Stimulated activated CD4-positive, alpha-beta T cell treated with anti-CD3 and anti-CD28 coated beads, Interleukin-12 subunit alpha, Interleukin-12 subunit beta, amount 100 ng/mL, for 48 hours (primary cell): Measurements from ENCODE around the gene FOSL2.
A peak's percentile ranks its signal among the peaks of the same experiment; 100 is the strongest.

Experiments used
- DNase-seq, 3 donors: peaks; one replicate each; pipeline ENCODE4 v3.0.0-alpha.2; 2020; ENCODE audit warnings: low read depth in 2 of 3, low spot score in 1 of 3

FOSL2 gene

DNA sequence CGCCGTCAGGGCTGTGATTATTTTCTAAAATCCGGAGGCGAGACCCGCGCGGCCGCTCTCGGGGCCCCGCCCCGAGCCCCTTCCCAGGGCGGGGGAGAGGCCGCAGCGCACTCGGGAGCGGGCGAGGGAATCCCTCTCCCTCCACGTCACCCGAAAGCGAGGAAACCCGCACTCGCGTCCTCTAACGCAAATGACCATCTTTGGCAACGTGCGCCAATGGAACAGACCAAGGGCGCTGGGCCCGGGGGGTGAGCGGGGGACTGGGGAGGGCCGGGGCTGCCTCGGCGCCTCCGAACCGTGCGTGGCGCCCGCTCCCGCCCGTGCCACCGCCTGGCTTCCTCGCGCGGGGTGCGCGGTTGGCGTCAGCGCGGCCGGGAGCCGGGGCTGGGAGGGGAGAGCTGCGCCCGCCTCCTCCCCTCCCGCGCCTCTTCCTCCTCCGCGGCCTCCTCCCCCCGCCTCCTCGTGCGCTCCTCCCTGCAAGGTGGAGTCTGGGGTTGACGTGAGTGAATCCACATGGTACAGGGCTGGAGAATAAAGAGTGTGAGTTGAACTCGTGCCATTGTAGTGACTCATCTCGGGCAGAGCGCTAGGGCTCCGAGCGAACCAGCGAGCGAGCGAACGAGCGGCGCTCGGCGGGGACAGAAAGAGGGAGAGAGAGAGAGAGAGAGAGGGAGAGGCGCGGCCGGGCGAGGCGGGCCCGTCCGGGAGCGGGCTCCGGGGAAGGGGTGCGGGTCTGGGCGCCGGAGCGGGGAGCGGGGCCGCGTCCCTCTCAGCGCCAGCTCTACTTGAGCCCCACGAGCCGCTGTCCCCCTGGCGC lies at the start of gene FOSL2:
Gene FOSL2 (plus strand): TSS at position 562 of the 817 bp plus-strand sequence. CDS start 863 bp downstream, outside the sequence.
- DNase-seq: peak; percentile 85 to 90 (median 89)

DNA sequence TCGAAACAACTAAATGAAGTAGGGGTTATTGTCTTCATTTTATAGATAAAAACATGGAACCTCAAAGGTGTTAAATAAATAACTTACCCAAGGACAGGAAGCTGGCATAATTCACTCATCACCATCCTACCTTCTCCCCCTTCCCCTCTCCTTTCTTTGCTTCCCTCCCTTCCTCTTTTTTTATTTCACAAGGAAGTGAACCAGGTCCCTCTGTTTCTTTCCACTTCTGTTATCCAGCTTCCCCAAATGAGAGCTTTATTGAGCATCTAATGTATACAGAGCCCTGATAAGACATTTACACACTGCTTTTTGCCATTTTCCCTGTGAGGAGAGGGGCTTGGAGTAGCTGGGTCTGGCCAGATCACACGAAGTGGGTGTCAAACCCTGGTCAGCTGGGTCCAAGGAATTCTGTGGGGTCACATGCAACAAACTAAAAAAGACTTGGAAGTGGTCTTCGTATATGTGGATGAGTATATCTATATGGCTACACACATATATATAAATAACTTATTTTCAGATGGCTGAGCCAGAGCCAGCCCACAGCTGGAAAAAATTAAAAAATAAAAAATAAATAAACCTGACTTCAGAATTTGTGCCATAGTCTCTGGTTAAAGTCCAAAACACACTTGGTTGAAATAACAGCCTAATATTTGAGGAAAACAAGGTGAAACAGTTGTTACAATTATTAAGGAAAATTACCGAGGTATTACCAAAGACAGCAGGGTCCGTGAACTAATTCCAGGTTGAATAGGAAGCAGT lies 49.3 kb upstream of the FOSL2 start:
- DNase-seq: no peak

GRCh38 chr2:28343971-28344715 lies 48.5 kb upstream of the FOSL2 start:
- no peak for DNase-seq

GRCh38 chr2:28344756-28345373 lies 47.8 kb upstream of the FOSL2 start:
- no peak for DNase-seq

GRCh38 chr2:28345619-28346018 lies 47.0 kb upstream of the FOSL2 start:
- no peak for DNase-seq

DNA sequence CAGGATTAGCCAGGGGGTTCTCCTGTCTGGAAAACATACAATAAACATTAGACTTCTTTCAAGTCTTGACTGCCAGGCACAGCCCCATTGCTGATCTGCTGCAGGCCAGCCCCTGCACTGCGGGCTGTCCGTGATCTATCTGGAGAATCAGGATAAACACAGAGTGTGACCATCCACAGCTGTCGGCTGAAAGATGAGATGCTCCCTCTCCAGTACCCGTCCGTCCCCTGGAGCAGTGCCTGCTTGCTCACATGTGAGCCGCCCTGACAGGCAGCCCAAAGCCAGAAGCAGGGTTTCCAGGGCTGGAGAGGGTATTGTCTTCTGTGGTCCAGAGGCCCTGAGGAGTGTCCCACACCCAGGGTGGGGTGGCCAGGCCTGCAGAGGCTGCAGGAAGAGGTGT lies 46.1 kb upstream of the FOSL2 start:
- DNase-seq: no peak

DNA sequence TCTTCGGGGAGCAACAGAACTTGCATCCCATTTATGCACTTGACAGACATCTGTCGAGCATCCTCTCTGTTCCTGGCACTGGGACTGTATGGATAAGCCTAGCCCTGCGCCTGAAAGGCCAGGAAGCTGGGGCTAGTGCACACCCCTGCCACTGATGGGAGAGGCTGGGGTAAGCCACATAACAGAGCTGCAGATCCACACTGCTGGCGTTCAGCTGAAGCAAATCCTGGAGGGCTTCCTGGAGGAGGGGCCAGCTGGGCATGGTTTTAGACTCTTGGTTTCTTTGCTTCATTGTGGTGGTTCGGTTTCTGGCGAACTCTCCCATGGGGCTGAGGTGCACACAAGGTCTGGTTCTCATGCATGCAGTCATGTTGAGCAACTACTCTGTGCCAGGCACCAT lies 45.5 kb upstream of the FOSL2 start:
- DNase-seq: no peak

GRCh38 chr2:28347596-28347995 lies 45.1 kb upstream of the FOSL2 start:
- no peak for DNase-seq

DNA sequence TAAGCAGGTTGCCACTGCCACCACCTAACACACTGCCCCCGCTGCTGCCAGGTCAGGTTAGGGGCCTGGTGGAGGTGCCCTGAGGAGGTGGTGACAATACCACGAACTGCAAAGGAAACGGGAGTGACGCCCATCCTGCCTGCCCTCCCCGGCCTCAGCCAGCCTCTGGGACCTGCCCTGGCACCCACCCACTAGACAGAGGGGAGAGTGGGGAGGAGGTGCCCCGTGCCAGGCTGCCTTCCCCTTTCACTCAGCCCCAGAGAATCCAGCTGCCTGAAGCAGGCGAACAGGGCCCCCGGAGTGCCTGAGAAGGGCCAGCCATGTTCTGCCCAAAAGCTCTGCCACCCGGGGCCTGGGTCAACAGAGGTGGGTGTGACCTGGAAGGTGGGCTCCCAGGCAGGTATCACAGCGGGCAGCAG lies 44.5 kb upstream of the FOSL2 start:
- peak in 2 of 3 donors; percentile 21 for DNase-seq

DNA sequence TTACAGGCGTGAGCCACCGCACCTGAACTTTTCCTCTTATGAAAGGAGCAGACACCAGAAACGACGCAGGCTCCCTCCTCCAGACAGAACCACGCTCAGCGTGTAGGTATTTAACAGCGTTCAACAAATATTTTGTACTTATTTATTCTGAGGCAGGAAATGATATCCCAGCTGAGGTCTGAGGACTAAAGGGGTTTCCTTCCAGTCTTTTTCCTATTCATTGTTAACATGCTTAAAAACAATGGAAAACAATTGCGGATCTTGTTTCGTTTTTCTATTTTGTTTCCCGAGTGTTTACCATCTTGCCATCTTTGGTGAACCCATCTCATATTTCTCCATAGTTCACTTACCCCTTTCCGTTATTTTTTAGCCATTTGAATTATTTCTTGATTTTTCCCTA lies 43.7 kb upstream of the FOSL2 start:
- DNase-seq: no peak

DNA sequence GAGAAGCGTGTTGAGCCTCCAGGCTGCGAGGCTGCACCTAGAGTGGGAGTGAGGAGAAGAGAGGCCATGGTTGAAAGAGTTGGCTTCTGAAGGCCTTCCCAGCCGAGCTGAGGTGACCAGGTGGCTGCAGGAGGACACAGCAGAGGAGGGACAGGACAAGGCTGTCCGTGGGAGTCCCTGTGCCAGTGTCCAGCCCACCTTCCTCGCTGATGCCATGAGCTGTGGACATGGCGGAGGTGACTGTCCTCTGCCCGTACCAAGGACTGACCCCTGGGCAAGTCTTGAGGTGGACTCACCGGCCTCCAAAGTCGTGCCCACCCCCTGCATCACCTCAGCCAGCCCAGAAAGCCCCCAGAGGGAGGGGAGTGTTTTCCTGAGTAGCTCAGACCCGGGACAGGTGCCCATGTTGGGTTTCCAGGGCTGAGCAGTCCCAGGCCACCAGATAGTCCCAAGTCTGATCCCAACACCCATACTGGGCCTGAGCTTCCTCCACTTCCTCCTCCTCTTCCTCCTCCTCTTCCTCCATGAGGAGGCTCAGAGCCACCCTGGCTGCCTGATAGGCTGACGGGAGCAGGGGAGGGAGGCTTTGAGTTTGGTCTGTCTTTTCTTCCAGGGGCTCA lies 43.0 kb upstream of the FOSL2 start:
- DNase-seq: no peak

- DNase-seq: no peak
These were observed 42.5 kb upstream of the FOSL2 start for GRCh38 chr2:28350196-28350595.

DNA sequence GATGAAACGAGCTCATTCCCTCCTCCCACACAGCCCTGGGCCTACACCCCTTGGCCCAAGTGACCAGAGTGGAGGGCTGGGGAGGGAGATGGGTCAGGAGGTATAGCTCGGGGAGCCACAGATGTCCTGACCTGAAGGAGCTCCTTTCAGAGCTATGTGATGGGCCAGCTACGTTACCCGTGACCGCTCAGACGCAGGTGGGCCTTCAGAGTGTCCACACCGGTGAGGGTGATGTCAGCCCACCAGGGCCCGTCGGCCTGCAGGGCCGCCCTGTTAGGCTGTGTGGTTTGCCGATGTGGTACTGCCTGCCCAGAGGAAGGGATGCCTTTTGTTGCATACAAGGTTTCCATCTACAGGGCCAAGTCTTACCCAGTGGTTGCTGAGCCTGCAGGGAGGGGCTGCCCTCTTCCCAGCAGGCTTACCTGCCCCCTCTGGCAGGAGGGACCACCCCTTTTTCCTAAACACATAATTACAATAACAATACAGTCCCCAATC lies 41.8 kb upstream of the FOSL2 start:
- DNase-seq: no peak

DNA sequence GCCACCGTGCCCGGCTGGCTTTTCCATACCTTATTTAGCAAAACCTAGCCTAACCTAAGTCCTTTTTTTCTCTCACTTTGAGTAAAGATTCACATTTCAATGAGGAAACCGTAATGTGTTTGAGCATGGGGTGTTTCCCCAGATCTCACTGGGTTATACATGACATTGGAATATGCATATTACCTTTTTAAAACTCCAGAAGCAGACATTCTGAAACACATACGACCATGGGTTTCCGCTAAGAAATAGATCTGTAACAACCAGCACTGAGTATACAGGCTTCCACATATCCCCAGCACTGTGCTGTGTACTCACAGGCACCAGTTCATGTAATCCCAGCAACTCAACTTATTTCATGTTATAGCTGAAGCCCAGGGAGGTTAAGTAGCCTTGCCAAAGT lies 41.0 kb upstream of the FOSL2 start:
- DNase-seq: no peak

GRCh38 chr2:28352104-28352503 lies 40.6 kb upstream of the FOSL2 start:
- no peak for DNase-seq

DNA sequence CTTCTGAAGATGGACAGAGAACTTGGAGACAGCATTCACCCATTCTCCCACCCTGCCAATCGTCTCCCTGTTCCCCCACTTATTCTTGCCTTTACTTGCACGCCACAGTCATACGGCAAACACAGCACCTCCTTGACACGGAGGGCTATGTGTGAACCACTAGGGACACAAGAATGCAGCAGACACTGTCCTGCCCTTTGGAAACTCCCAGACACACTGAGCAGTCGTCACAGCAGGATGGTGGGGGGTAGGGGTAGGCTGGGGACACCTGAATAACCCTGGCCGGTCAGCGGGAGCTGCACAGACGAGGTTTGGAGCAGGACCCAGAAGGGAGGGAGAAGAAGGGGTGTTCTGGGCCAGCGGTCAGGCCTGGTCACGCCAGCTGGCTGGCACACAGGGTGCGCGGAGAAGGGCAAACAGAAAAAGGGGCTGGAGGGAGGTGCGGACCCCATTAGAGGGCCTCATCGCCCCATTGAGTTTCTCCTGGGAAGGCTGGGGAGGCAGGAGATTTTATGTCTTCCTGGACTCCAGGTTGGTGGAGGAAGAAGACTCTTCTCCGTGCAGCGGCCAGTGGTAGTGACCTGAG lies 40.0 kb upstream of the FOSL2 start:
- no peak for DNase-seq

- DNase-seq: no peak
These were observed 37.6 kb upstream of the FOSL2 start for GRCh38 chr2:28354920-28355520.

DNA sequence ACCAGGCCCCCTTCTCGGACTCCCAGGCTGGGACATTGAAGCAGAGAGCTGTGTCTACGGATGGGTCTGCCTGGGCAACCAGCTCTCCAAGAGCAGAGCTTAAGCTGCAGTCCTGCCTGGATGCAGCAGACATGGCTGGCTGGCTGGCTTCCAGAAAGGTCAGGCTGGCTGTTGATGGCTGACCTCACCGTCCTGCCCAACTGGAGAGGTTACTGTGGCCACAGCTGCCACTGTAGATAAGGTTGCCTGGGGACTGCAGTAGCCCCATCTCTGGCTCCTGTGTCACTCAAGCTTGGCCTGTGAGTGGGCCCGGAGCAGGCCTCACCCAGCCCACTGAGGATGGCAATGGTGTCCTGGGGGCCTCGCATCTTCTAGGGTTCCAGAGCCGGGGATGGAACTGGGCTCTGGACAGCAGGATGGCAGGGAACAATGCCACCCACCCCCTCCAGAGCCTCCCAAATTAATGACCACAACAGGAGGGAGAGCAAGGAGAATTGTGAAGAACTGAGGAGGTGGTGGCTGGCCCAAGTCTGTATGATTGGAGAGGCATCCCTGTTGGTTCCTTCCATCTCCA lies 37.0 kb upstream of the FOSL2 start:
- no peak for DNase-seq

DNA sequence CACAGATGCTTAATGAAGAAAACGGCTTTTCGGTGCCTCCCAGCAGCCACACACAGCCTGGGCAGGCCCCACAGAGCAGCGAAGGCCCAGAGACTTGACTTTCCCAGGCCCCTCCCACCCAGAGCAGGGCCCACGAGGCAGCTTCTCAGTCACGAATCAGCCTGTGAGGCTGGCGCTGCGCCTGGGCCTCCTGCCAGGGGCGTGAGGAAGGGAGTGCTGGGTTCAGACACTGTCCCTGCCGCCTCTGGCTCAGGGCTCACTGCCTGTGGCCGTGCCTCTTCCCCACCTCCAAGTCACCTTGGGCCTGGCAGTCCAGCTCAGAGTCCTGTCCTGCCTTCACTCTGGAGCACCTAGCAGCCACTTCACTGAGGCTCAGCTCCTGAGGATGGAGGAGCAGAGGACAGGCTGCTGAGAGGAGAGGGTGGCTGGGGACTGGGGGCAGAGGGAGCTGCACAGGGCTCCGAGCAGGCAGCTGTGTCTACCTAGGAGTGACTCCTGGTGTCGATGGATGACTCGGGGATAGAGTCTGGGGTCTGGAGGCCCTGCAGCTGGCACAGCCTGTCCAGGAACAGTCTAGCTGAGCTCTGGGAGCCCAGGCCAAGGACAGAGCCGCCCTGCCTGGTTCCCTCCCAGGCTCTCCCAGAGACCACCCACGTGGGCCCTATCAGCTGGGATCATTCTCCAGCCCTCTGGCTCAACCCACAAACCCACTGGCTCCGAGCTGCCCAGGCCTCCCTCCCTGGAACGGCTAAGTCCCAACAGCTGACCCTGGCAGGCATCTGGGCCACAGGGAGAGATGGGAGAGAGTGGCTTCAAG lies 36.4 kb upstream of the FOSL2 start:
- DNase-seq: no peak
